Colonic mucosa (tissue), 4 donors: ENCODE results near the gene PXT1. TPM values are rescaled to one million over a fixed set of nuclear protein-coding genes. Genes with fewer than 3 reads are reported as not detected.
A peak's percentile ranks its signal among the peaks of the same experiment; 100 is the strongest.

Experiments
- DNase-seq: peaks from one replicate; pipeline ENCODE4 v3.0.0-alpha.2; 2020
- H3K27ac ChIP-seq: fragments of 200-600 bp; one replicate; pipeline ENCODE4 v1.8.0; 2021
- H3K27me3 ChIP-seq: fragments of 200-600 bp; one replicate; pipeline ENCODE4 v1.8.0; 2021
- H3K36me3 ChIP-seq: fragments of 200-600 bp; one replicate; pipeline ENCODE4 v1.8.0; 2021
- H3K4me1 ChIP-seq: fragments of 200-600 bp; one replicate; pipeline ENCODE4 v1.8.0; 2021; ENCODE audit warnings: mild to moderate bottlenecking
- H3K4me3 ChIP-seq: fragments of 200-600 bp; one replicate; pipeline ENCODE4 v1.8.0; 2021
- H3K9ac ChIP-seq, 2 donors: one replicate each; pipeline ENCODE4 v1.7.0; 2013; ENCODE audit warnings: control low read depth in 2 of 2, low read depth in 2 of 2, low read length in 2 of 2
- H3K9me3 ChIP-seq: fragments of 200-600 bp; one replicate; pipeline ENCODE4 v1.8.0; 2021
- CTCF ChIP-seq: fragments of 200-600 bp; IDR thresholded peaks from one replicate; pipeline ENCODE4 v1.8.0; 2022; ENCODE audit warnings: antibody characterized with exemption, mild to moderate bottlenecking
- intact Hi-C: fragments of 100-400 bp; cut with DNase I; formaldehyde crosslinking; loops from one replicate; pipeline ENCODE4 v1.14.1; 2022
- total RNA-seq, 2 donors: library from RNA; stranded (reverse); fragmentation: NEBNext Ultra II Directional in 1 of 2; extraction: Animal tissue kit (Norgen Biotek cat#: 25700) in 1 of 2; gene quantifications; one replicate each; pipeline ENCODE4 v1.2.1, GENCODE V29; 2021
- donor health status: healthy.
- donor health status: DM: no; HTN: no; CAD: no.
- donor health status: DM: no; HTN: no; CAD: no.

Gene PXT1
- total RNA-seq, 2 donors from 2014 or later: not detected

GRCh38 chr6:36347621-36348020 lies 95.0 kb downstream of the PXT1 start:
- no peak overlapping the region for H3K4me3 ChIP-seq
- H3K4me1 ChIP-seq: no peaks in the 10 kb centered on the region
- H3K9ac ChIP-seq: no peak overlapping the region
- no peak for DNase-seq
- TF ChIP-seq CTCF: no peak
- H3K27ac ChIP-seq: no peak overlapping the region
- no peaks in the 10 kb centered on the region for H3K9me3 ChIP-seq
- no peaks in the 10 kb centered on the region for H3K36me3 ChIP-seq
- intact Hi-C loops: no loop called here
- no peaks in the 10 kb centered on the region for H3K27me3 ChIP-seq

GRCh38 chr6:36346486-36347273 lies 96.0 kb downstream of the PXT1 start:
- Histone ChIP-seq H3K9me3 (no peaks in the 10 kb centered on the region), H3K4me3 (no peak overlapping the region), H3K27ac (no peak overlapping the region), H3K9ac (no peak overlapping the region), H3K27me3 (no peaks in the 10 kb centered on the region), H3K36me3 (no peaks in the 10 kb centered on the region), H3K4me1 (no peaks in the 10 kb centered on the region)
- no peak for DNase-seq
- no peak for TF ChIP-seq CTCF
- intact Hi-C loops: no loop called here

DNA sequence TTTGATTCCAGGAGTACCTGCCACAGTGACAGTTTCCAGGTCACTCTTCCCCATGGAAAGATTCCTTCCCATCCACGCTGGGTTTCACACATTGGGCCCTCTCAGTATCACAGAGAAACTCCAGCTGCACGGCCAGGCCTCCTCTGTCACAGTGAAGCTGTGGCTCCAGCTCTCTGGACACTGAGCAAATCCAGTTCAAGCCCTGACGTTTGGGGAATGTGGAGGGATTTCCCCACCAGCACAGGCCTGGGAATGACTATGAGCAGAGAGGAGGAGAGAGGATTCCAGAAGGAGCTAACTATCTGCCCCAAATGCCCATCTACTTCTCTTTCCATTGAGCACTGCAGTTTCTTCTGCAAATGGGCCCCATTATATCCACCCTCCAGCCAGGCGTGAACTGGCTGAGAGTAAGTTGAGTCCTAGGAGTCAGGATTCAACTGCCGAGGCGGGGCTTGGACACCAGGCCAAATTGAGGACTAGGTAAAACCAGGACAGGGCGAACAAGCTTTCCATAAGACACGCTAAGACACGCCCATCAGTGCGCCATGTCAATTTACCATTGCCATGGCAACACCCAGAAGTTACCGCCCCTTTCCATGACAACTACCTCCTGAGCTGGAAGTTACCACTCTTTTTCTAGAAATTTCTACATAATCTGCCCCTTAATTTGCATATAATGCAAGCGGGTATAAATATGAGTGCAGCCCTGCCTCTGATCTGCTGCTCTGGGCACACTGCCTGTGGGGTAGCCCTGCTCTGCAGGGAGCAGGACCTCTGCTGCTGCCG lies 96.8 kb downstream of the PXT1 start:
- no peak for DNase-seq
- Histone ChIP-seq H3K9ac (no peak overlapping the region), H3K27me3 (no peaks in the 10 kb centered on the region), H3K9me3 (no peaks in the 10 kb centered on the region), H3K4me1 (no peaks in the 10 kb centered on the region), H3K4me3 (no peak overlapping the region), H3K36me3 (no peaks in the 10 kb centered on the region), H3K27ac (no peak overlapping the region)
- TF ChIP-seq CTCF: no peak
- intact Hi-C loops: no loop called here

- H3K4me1 ChIP-seq: peaks cover 4% of the 10 kb centered on the region
- TF ChIP-seq CTCF: no peak
- no peak overlapping the region for H3K9ac ChIP-seq
- H3K36me3 ChIP-seq: no peaks in the 10 kb centered on the region
- DNase-seq: no peak
- H3K27ac ChIP-seq: no peak overlapping the region
- no peaks in the 10 kb centered on the region for H3K27me3 ChIP-seq
- no peak overlapping the region for H3K4me3 ChIP-seq
- H3K9me3 ChIP-seq: no peaks in the 10 kb centered on the region
- intact Hi-C loops: no loop called here
These were observed 99.5 kb downstream of the PXT1 start for GRCh38 chr6:36343109-36343680.

- Histone ChIP-seq H3K4me1 (peaks cover 4% of the 10 kb centered on the region), H3K27me3 (no peaks in the 10 kb centered on the region), H3K9me3 (no peaks in the 10 kb centered on the region), H3K9ac (peak overlapping the region; percentile 81 to 91), H3K36me3 (no peaks in the 10 kb centered on the region), H3K27ac (peak overlapping the region; percentile 89), H3K4me3 (peak overlapping the region; percentile 31)
- intact Hi-C loops: no loop called here
- TF ChIP-seq CTCF: peak; percentile 99
- DNase-seq: peak; percentile 87
These were observed 101.8 kb downstream of the PXT1 start for GRCh38 chr6:36340618-36341454.
